ENCODE measurements around the gene NR4A3.

GRCh38 chr9:99845063-99845462 lies 23.4 kb downstream of the NR4A3 start:
- TF ChIP-seq CTCF (IDR thresholded peaks at IDR 0.05; ENCODE audit: low read length) (no peak), EZH2 (optimal IDR thresholded peaks at IDR 0.05; ENCODE audit: low read depth, low read length) (no peak)
